Naive B cell (primary cell): ENCODE data around the gene ACR. TPM values are rescaled to one million over a fixed set of nuclear protein-coding genes. Genes with fewer than 3 reads are reported as not detected.

Experiments used
- ATAC-seq, 2 donors: fragments of 150-1000 bp; cut with Tn5 transposase; 2 replicates each; pipeline ENCODE4 v1.10.0; 2021; ENCODE audit warnings: low read depth in 2 of 2, mild to moderate bottlenecking in 2 of 2, moderate library complexity in 2 of 2
- DNase-seq: peaks from one replicate; pipeline ENCODE4 v3.0.0; 2022
- H3K27ac Mint-ChIP-seq, 6 donors: one replicate each; pipeline ENCODE4 v1.8.0; 2020 to 2022; ENCODE audit warnings: mild to moderate bottlenecking in 6 of 6, mixed read lengths in 6 of 6, moderate library complexity in 5 of 6, inconsistent platforms in 2 of 6
- H3K27me3 Mint-ChIP-seq, 3 donors: one replicate each; pipeline ENCODE4 v1.8.0; 2021 to 2022; ENCODE audit warnings: mixed read lengths in 3 of 3, mild to moderate bottlenecking in 1 of 3
- H3K36me3 Mint-ChIP-seq, 2 donors: one replicate each; pipeline ENCODE4 v1.8.0; 2020 to 2022; ENCODE audit warnings: mixed read lengths in 2 of 2, inconsistent platforms in 1 of 2, mild to moderate bottlenecking in 1 of 2
- H3K4me1 Mint-ChIP-seq, 3 donors: one replicate each; pipeline ENCODE4 v1.8.0; 2020 to 2022; ENCODE audit warnings: mixed read lengths in 3 of 3, inconsistent platforms in 1 of 3, mild to moderate bottlenecking in 1 of 3, moderate library complexity in 1 of 3
- H3K4me3 Mint-ChIP-seq, 8 donors: one replicate each; pipeline ENCODE4 v1.8.0; 2020 to 2022; ENCODE audit warnings: mild to moderate bottlenecking in 8 of 8, mixed read lengths in 8 of 8, moderate library complexity in 8 of 8, inconsistent platforms in 2 of 8
- H3K9me3 Mint-ChIP-seq, 7 donors: one replicate each; pipeline ENCODE4 v1.8.0; 2020 to 2022; ENCODE audit warnings: mixed read lengths in 7 of 7, mild to moderate bottlenecking in 5 of 7, inconsistent platforms in 2 of 7, moderate library complexity in 1 of 7
- polyA plus RNA-seq, 6 donors: library from polyadenylated mRNA; unstranded; fragments of 300-500 nt; fragmentation: Illumina TruSeq; gene quantifications; one replicate each; pipeline ENCODE4 v1.2.3, GENCODE V29; 2021; ENCODE audit warnings: low read depth in 6 of 6

ACR gene
- polyA plus RNA-seq, 6 donors from 2014 or later: not detected

- peaks cover 0 to 14% (median 11%) of the 10 kb centered on the region in 3 donors for H3K27me3 Mint-ChIP-seq
- DNase-seq: no peak
- no peak overlapping the region for H3K27ac Mint-ChIP-seq
- no peak overlapping the region for H3K4me3 Mint-ChIP-seq
- H3K9me3 Mint-ChIP-seq: no peaks in the 10 kb centered on the region
- H3K4me1 Mint-ChIP-seq: no peaks in the 10 kb centered on the region
- no peaks in the 10 kb centered on the region for H3K36me3 Mint-ChIP-seq
- ATAC-seq: no peak
These were observed 38.8 kb upstream of the ACR start for GRCh38 chr22:50699001-50699755.

- Mint-ChIP-seq H3K27me3 (peaks cover 0 to 14% (median 11%) of the 10 kb centered on the region in 3 donors), H3K4me1 (no peaks in the 10 kb centered on the region), H3K27ac (peak overlapping the region in 1 of 6 donors; percentile 45), H3K36me3 (no peaks in the 10 kb centered on the region), H3K9me3 (no peaks in the 10 kb centered on the region), H3K4me3 (no peak overlapping the region)
- no peak for ATAC-seq
- DNase-seq: no peak
These were observed 38.1 kb upstream of the ACR start for GRCh38 chr22:50699756-50700386.

- H3K36me3 Mint-ChIP-seq: no peaks in the 10 kb centered on the region
- peaks cover 0 to 14% (median 11%) of the 10 kb centered on the region in 3 donors for H3K27me3 Mint-ChIP-seq
- H3K9me3 Mint-ChIP-seq: no peaks in the 10 kb centered on the region
- H3K27ac Mint-ChIP-seq: peak overlapping the region in 1 of 6 donors; percentile 45
- no peaks in the 10 kb centered on the region for H3K4me1 Mint-ChIP-seq
- no peak for DNase-seq
- no peak overlapping the region for H3K4me3 Mint-ChIP-seq
- ATAC-seq: no peak
These were observed 37.5 kb upstream of the ACR start for GRCh38 chr22:50700387-50701075.

GRCh38 chr22:50701076-50701419 lies 37.0 kb upstream of the ACR start:
- Mint-ChIP-seq H3K36me3 (no peaks in the 10 kb centered on the region), H3K27me3 (peaks cover 0 to 14% (median 11%) of the 10 kb centered on the region in 3 donors), H3K27ac (no peak overlapping the region), H3K9me3 (no peaks in the 10 kb centered on the region), H3K4me3 (no peak overlapping the region), H3K4me1 (no peaks in the 10 kb centered on the region)
- DNase-seq (no peak), ATAC-seq (no peak)

GRCh38 chr22:50701428-50702154 lies 36.4 kb upstream of the ACR start:
- no peaks in the 10 kb centered on the region for H3K4me1 Mint-ChIP-seq
- ATAC-seq: no peak
- no peak overlapping the region for H3K4me3 Mint-ChIP-seq
- no peak for DNase-seq
- H3K36me3 Mint-ChIP-seq: no peaks in the 10 kb centered on the region
- H3K27ac Mint-ChIP-seq: no peak overlapping the region
- no peaks in the 10 kb centered on the region for H3K9me3 Mint-ChIP-seq
- peaks cover 0 to 14% (median 11%) of the 10 kb centered on the region in 3 donors for H3K27me3 Mint-ChIP-seq

- H3K4me1 Mint-ChIP-seq: no peaks in the 10 kb centered on the region
- H3K27ac Mint-ChIP-seq: no peak overlapping the region
- no peak overlapping the region for H3K4me3 Mint-ChIP-seq
- no peaks in the 10 kb centered on the region for H3K36me3 Mint-ChIP-seq
- no peaks in the 10 kb centered on the region for H3K9me3 Mint-ChIP-seq
- no peak for ATAC-seq
- peaks cover 0 to 14% (median 11%) of the 10 kb centered on the region in 3 donors for H3K27me3 Mint-ChIP-seq
- DNase-seq: no peak
These were observed 35.7 kb upstream of the ACR start for GRCh38 chr22:50702261-50702671.

- DNase-seq (no peak), ATAC-seq (no peak)
- Mint-ChIP-seq H3K9me3 (no peaks in the 10 kb centered on the region), H3K27me3 (peaks cover 0 to 14% (median 11%) of the 10 kb centered on the region in 3 donors), H3K36me3 (no peaks in the 10 kb centered on the region), H3K4me3 (peak overlapping the region in 1 of 8 donors; percentile 3), H3K27ac (peak overlapping the region in 1 of 6 donors; percentile 69), H3K4me1 (no peaks in the 10 kb centered on the region)
These were observed 34.9 kb upstream of the ACR start for GRCh38 chr22:50702821-50703725.

GRCh38 chr22:50703726-50704509 lies 34.1 kb upstream of the ACR start:
- Mint-ChIP-seq H3K27me3 (peaks cover 0 to 14% (median 11%) of the 10 kb centered on the region in 3 donors), H3K4me3 (no peak overlapping the region), H3K9me3 (no peaks in the 10 kb centered on the region), H3K36me3 (no peaks in the 10 kb centered on the region), H3K4me1 (no peaks in the 10 kb centered on the region), H3K27ac (no peak overlapping the region)
- ATAC-seq: no peak
- no peak for DNase-seq

- Mint-ChIP-seq H3K27ac (no peak overlapping the region), H3K9me3 (no peaks in the 10 kb centered on the region), H3K36me3 (no peaks in the 10 kb centered on the region), H3K4me1 (no peaks in the 10 kb centered on the region), H3K27me3 (peaks cover 0 to 14% (median 11%) of the 10 kb centered on the region in 3 donors), H3K4me3 (no peak overlapping the region)
- ATAC-seq (no peak), DNase-seq (no peak)
These were observed 33.3 kb upstream of the ACR start for GRCh38 chr22:50704510-50705218.

- H3K4me3 Mint-ChIP-seq: no peak overlapping the region
- no peak overlapping the region for H3K27ac Mint-ChIP-seq
- H3K9me3 Mint-ChIP-seq: no peaks in the 10 kb centered on the region
- no peaks in the 10 kb centered on the region for H3K36me3 Mint-ChIP-seq
- H3K27me3 Mint-ChIP-seq: peaks cover 0 to 14% (median 11%) of the 10 kb centered on the region in 3 donors
- ATAC-seq (no peak), DNase-seq (no peak)
- H3K4me1 Mint-ChIP-seq: no peaks in the 10 kb centered on the region
These were observed 32.7 kb upstream of the ACR start for GRCh38 chr22:50705219-50705691.

GRCh38 chr22:50705851-50706351 lies 32.1 kb upstream of the ACR start:
- Mint-ChIP-seq H3K36me3 (no peaks in the 10 kb centered on the region), H3K27ac (no peak overlapping the region), H3K4me1 (peaks cover 0 to 3% (median 3%) of the 10 kb centered on the region in 3 donors), H3K27me3 (peaks cover 0 to 14% (median 11%) of the 10 kb centered on the region in 3 donors), H3K9me3 (peaks cover 0 to 4% (median 0%) of the 10 kb centered on the region in 7 donors), H3K4me3 (no peak overlapping the region)
- no peak for DNase-seq
- no peak for ATAC-seq
